GM12873 (cell line): ENCODE measurements around the gene TM9SF1.

Experiments used
- CTCF ChIP-seq: IDR thresholded peaks from 2 replicates; pipeline ENCODE4 v1.5.1; 2012; ENCODE audit warnings: low read depth, mild to moderate bottlenecking, moderate library complexity, low read length, control low read depth; ENCODE audit not compliant: insufficient read depth; ENCODE audit errors: missing control alignments

TM9SF1 gene

GRCh38 chr14:24206260-24207103 is 11.2 kb upstream of the TM9SF1 start:
- TF ChIP-seq CTCF = no peak

DNA sequence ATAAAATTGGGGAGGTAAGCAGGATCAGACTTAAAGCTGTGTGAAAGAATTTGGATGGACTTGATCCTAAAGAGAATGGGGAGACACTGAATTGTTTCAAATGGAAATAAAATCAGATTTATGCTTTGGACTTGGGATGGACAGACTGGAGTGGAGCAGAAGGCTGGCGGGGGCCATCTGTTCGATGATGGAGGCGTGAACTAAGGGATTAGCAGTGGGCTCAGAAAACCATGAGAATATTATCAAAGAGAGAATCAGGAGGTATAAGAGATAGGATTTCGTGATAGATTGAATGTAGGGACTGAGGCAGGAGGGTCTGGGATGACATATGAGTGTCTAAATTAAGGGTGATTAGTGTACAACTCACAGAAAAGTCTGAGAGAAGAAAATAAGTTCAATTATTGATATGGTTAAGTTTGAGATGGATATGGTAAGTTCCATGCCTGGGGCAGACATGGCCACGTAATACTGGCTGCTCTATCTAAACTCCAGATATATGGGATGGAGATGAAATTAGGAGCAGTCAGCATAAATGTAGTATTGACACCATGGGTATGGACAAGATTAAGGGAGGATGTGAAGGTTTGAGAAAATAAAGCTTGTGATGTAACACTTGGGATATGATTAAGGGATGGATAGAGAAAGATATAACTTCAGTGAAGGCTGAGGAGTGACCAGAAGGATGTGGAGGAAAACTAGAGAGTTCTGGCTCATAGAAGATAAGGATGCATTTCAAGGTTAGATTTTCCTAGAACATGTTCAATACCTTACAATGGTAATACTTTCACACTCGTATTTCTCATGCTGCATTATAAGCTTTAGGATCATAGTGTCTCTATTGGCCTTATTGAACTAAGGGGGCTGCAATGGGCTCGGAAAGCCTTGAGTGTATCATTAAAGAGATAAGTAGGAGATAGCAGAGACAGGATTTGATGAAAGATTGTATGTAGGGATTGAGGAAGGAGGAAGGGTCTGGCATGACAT is 9.2 kb upstream of the TM9SF1 start:
- TF ChIP-seq CTCF = no peak

- no peak for TF ChIP-seq CTCF
These were observed 3.7 kb upstream of the TM9SF1 start for GRCh38 chr14:24198814-24199524.

- no peak for TF ChIP-seq CTCF
These were observed 1.8 kb upstream of the TM9SF1 start for GRCh38 chr14:24197056-24197450.

- TF ChIP-seq CTCF = no peak
These were observed 1.1 kb upstream of the TM9SF1 start for GRCh38 chr14:24196071-24197055.

GRCh38 chr14:24194873-24195185 is 412 bp downstream of the TM9SF1 start:
- no peak for TF ChIP-seq CTCF
